Activated CD4-positive, alpha-beta T cell treated with anti-CD3 and anti-CD28 coated beads, Interleukin-2, amount 50 U/mL, for 24 hours (primary cell): ENCODE data around the gene NHERF2.

Experiments
- DNase-seq, 2 donors: peaks; one replicate each; pipeline ENCODE4 v3.0.0-alpha.2; 2020; ENCODE audit warnings: low read depth in 1 of 2, low spot score in 1 of 2

The NHERF2 gene

GRCh38 chr16:2057438-2057837, 30.7 kb downstream of the NHERF2 start:
- no peak for DNase-seq

- DNase-seq = no peak
These were observed 31.7 kb downstream of the NHERF2 start for GRCh38 chr16:2058420-2058819.

GRCh38 chr16:2058872-2059271, 32.2 kb downstream of the NHERF2 start:
- no peak for DNase-seq

GRCh38 chr16:2060346-2060745, 33.6 kb downstream of the NHERF2 start:
- DNase-seq = no peak

GRCh38 chr16:2061023-2061422, 34.3 kb downstream of the NHERF2 start:
- no peak for DNase-seq

- no peak for DNase-seq
These were observed 34.8 kb downstream of the NHERF2 start for GRCh38 chr16:2061526-2061925.

GRCh38 chr16:2062801-2063200, 36.1 kb downstream of the NHERF2 start:
- DNase-seq = no peak

- DNase-seq = no peak
These were observed 37.2 kb downstream of the NHERF2 start for GRCh38 chr16:2063861-2064260.

GRCh38 chr16:2064368-2064945, 37.8 kb downstream of the NHERF2 start:
- no peak for DNase-seq

- DNase-seq = no peak
These were observed 39.4 kb downstream of the NHERF2 start for GRCh38 chr16:2066139-2066538.

- DNase-seq = no peak
These were observed 44.1 kb downstream of the NHERF2 start for GRCh38 chr16:2070576-2071453.

- DNase-seq = no peak
These were observed 44.9 kb downstream of the NHERF2 start for GRCh38 chr16:2071454-2072202.

GRCh38 chr16:2072926-2073325, 46.2 kb downstream of the NHERF2 start:
- no peak for DNase-seq

GRCh38 chr16:2074071-2074470, 47.4 kb downstream of the NHERF2 start:
- DNase-seq = no peak

- DNase-seq = no peak
These were observed 48.9 kb downstream of the NHERF2 start for GRCh38 chr16:2075631-2076030.

GRCh38 chr16:2076072-2076865, 49.6 kb downstream of the NHERF2 start:
- no peak for DNase-seq

- no peak for DNase-seq
These were observed 50.3 kb downstream of the NHERF2 start for GRCh38 chr16:2077016-2077415.

- no peak for DNase-seq
These were observed 51.0 kb downstream of the NHERF2 start for GRCh38 chr16:2077696-2078095.

- no peak for DNase-seq
These were observed 51.4 kb downstream of the NHERF2 start for GRCh38 chr16:2078096-2078495.

- no peak for DNase-seq
These were observed 52.0 kb downstream of the NHERF2 start for GRCh38 chr16:2078691-2079090.

GRCh38 chr16:2079311-2079800, 52.7 kb downstream of the NHERF2 start:
- no peak for DNase-seq
